HepG2 (cell line): ENCODE measurements around the gene LAPTM4A. TPM values are rescaled to one million over a fixed set of nuclear protein-coding genes. Genes with fewer than 3 reads are reported as not detected.

Source experiments
- HCFC1 ChIP-seq: fragments of 150-350 bp; IDR thresholded peaks from 2 replicates; pipeline ENCODE4 v1.6.1; 2014; ENCODE audit warnings: low read depth, low read length
- HDAC6 ChIP-seq: fragments of 200-600 bp; sonication (generic); IDR thresholded peaks from 2 replicates; pipeline ENCODE4 v1.7.0; 2017; ENCODE audit warnings: mild to moderate bottlenecking, antibody characterized with exemption, low read length, low read depth
- HIC2 ChIP-seq: sonication (generic); formaldehyde crosslinking; IDR thresholded peaks from 2 replicates; pipeline ENCODE4 v1.9.0; 2022; ENCODE audit warnings: low read depth, missing genetic modification reagents
- HNRNPL ChIP-seq: fragments of 200-400 bp; formaldehyde crosslinking; IDR thresholded peaks from 2 replicates; pipeline ENCODE4 v1.6.1; 2017; ENCODE audit warnings: mild to moderate bottlenecking, low read depth, low read length
- MEF2D ChIP-seq: sonication (generic); formaldehyde crosslinking; IDR thresholded peaks from 2 replicates; pipeline ENCODE4 v1.5.1; 2020; ENCODE audit warnings: mild to moderate bottlenecking, missing genetic modification reagents
- NFRKB ChIP-seq: fragments of 450-650 bp; IDR thresholded peaks from 2 replicates; pipeline ENCODE4 v1.6.1; 2017
- ONECUT2 ChIP-seq: sonication (generic); formaldehyde crosslinking; IDR thresholded peaks from 2 replicates; pipeline ENCODE4 v1.4.0; 2020; ENCODE audit warnings: missing genetic modification reagents
- RAD51 ChIP-seq: fragments of 450-650 bp; IDR thresholded peaks from 2 replicates; pipeline ENCODE4 v1.6.1; 2016; ENCODE audit warnings: borderline replicate concordance
- SKIL ChIP-seq: sonication (generic); formaldehyde crosslinking; IDR thresholded peaks from 2 replicates; pipeline ENCODE4 v1.8.0; 2022; ENCODE audit warnings: missing genetic modification reagents, mild to moderate bottlenecking, moderate library complexity, borderline replicate concordance
- TERF1 ChIP-seq: sonication (generic); formaldehyde crosslinking; IDR thresholded peaks from 2 replicates; pipeline ENCODE4 v1.8.0; 2022; ENCODE audit warnings: mild to moderate bottlenecking, missing genetic modification reagents, moderate library complexity
- ZFY ChIP-seq: sonication (generic); formaldehyde crosslinking; IDR thresholded peaks from 2 replicates; pipeline ENCODE4 v1.4.0; 2020; ENCODE audit warnings: missing genetic modification reagents
- ZNF142 ChIP-seq: sonication (generic); formaldehyde crosslinking; IDR thresholded peaks from 2 replicates; pipeline ENCODE4 v1.4.0; 2020; ENCODE audit warnings: missing genetic modification reagents
- ZNF20 ChIP-seq: sonication (generic); formaldehyde crosslinking; IDR thresholded peaks from 2 replicates; pipeline ENCODE4 v1.4.0; 2020; ENCODE audit warnings: mild to moderate bottlenecking, moderate library complexity, missing genetic modification reagents
- ZNF34 ChIP-seq: sonication (generic); formaldehyde crosslinking; IDR thresholded peaks from 2 replicates; pipeline ENCODE4 v1.4.0; 2020; ENCODE audit warnings: mild to moderate bottlenecking, missing genetic modification reagents, borderline replicate concordance
- ZNF343 ChIP-seq: sonication (generic); formaldehyde crosslinking; IDR thresholded peaks from 2 replicates; pipeline ENCODE4 v1.4.0; 2020; ENCODE audit warnings: mild to moderate bottlenecking, missing genetic modification reagents
- ZNF557 ChIP-seq: sonication (generic); formaldehyde crosslinking; IDR thresholded peaks from 2 replicates; pipeline ENCODE4 v1.4.0; 2020; ENCODE audit warnings: missing genetic modification reagents
- ZNF616 ChIP-seq: sonication (generic); formaldehyde crosslinking; IDR thresholded peaks from 2 replicates; pipeline ENCODE4 v1.5.0; 2020; ENCODE audit warnings: low read depth, mild to moderate bottlenecking, missing genetic modification reagents
- polyA plus RNA-seq, 8 experiments: library from polyadenylated mRNA; depleted of rRNA in 3 of 8; stranded (reverse) in 7 of 8; unstranded in 1 of 8; fragments of >200 nt; fragmentation: Illumina TruSeq in 4 of 8; extraction: Trizol in 4 of 8; gene quantifications; 2 replicates each; pipeline versions ENCODE4 v1.2.1 to v1.2.3, GENCODE V29; 2011 to 2016; ENCODE audit warnings: low read depth in 4 of 8, missing spikeins in 1 of 8, mixed read lengths in 1 of 8; ENCODE audit not compliant: insufficient read depth in 1 of 8
- total RNA-seq, 5 experiments: library from RNA; depleted of rRNA; stranded (reverse); fragments of >200 nt; fragmentation: Illumina TruSeq; extraction: Trizol; gene quantifications; 2 replicates each; pipeline ENCODE4 v1.2.3, GENCODE V29; 2016; ENCODE audit warnings: low read depth in 1 of 5

LAPTM4A gene
- total and polyA plus RNA-seq, 2 of the 13 experiments (the other 11 are each of a cell fraction or from before 2014, with no cell fraction given): 116 to 558 TPM

GRCh38 chr2:20051532-20052228 lies at the start of gene LAPTM4A (continued):
- TF ChIP-seq HDAC6: no peak
- no peak; the same call in 1 of the 2 replicates for TF ChIP-seq HCFC1
- peak; percentile 88 for TF ChIP-seq MEF2D
- TF ChIP-seq HNRNPL: peak; percentile 61; the same call in 1 of the 2 replicates
- peak; percentile 94 for TF ChIP-seq ZNF343 (CRISPR knock-in tag)
- TF ChIP-seq ZNF557 (CRISPR knock-in tag): no peak
- peak; percentile 58; the same call in 1 of the 2 replicates for TF ChIP-seq ONECUT2 (CRISPR knock-in tag)
- TF ChIP-seq TERF1 (CRISPR knock-in tag): no peak
- peak; percentile 92 for TF ChIP-seq ZNF142 (CRISPR knock-in tag)
- TF ChIP-seq HIC2 (CRISPR knock-in tag): peak; percentile 68; the same call in 1 of the 2 replicates
- TF ChIP-seq ZFY (CRISPR knock-in tag): peak; percentile 100
- TF ChIP-seq ZNF616: no peak; the same call in 1 of the 2 replicates
- TF ChIP-seq SKIL (CRISPR knock-in tag): no peak; the same call in 1 of the 2 replicates
- TF ChIP-seq ZNF20: no peak
- no peak for TF ChIP-seq RAD51
- TF ChIP-seq ZNF34: peak; percentile 66; the same call in 1 of the 2 replicates
- TF ChIP-seq NFRKB: no peak
